ENCODE results near the gene GOLGA6L10.
"Not testable (repeated sequence)": the region's sequence is repeated elsewhere in the genome, so short reads cannot be mapped to it uniquely, and the experiment has no call there.

- not testable (repeated sequence) for TF ChIP-seq CTCF, POLR2A (IDR thresholded peaks at IDR 0.05)
Measured at GRCh38 chr15:82342632-82343374, 6.5 kb downstream of the GOLGA6L10 start.
